Activated CD4-positive, alpha-beta T cell treated with anti-CD3 and anti-CD28 coated beads for 36 hours (primary cell): ENCODE measurements around the gene C14orf93. TPM values are rescaled to one million over a fixed set of nuclear protein-coding genes. Genes with fewer than 3 reads are reported as not detected.

Experiments used
- ATAC-seq: fragments of 200-7000 bp; cut with Tn5 transposase; one replicate; pipeline ENCODE4 v1.10.0; 2021; ENCODE audit warnings: mild to moderate bottlenecking, moderate library complexity
- CTCF ChIA-PET: fragments of 350-600 bp; sonication (Branson Sonifier 250); formaldehyde crosslinking; loops from one replicate; lab custom pipeline; 2021; ENCODE audit warnings: antibody characterized with exemption; lab: Charles Lee
- POLR2A ChIA-PET: fragments of 350-600 bp; sonication (Branson Sonifier 250); formaldehyde crosslinking; loops from one replicate; lab custom pipeline; 2021; ENCODE audit warnings: antibody characterized with exemption, inconsistent platforms; lab: Charles Lee
- DNase-seq: peaks from one replicate; pipeline ENCODE4 v3.0.0-alpha.2; 2020
- H3K27ac Mint-ChIP-seq: one replicate; pipeline ENCODE4 v1.8.0; 2021; ENCODE audit warnings: mixed read lengths
- H3K27me3 Mint-ChIP-seq: one replicate; pipeline ENCODE4 v1.8.0; 2021; ENCODE audit warnings: mixed read lengths
- H3K36me3 Mint-ChIP-seq: one replicate; pipeline ENCODE4 v1.8.0; 2021; ENCODE audit warnings: low read depth, mixed read lengths
- H3K4me1 Mint-ChIP-seq: one replicate; pipeline ENCODE4 v1.8.0; 2021; ENCODE audit warnings: mixed read lengths
- H3K4me3 Mint-ChIP-seq: one replicate; pipeline ENCODE4 v1.8.0; 2021; ENCODE audit warnings: mild to moderate bottlenecking, moderate library complexity, mixed read lengths
- H3K9me3 Mint-ChIP-seq: one replicate; pipeline ENCODE4 v1.8.0; 2021; ENCODE audit warnings: low read depth, mixed read lengths
- intact Hi-C, 2 experiments: fragments of 100-400 bp; cut with DNase I in 1 of 2; cut with micrococcal nuclease in 1 of 2; formaldehyde crosslinking; loops; one replicate each; pipeline versions ENCODE4 v1.14.2 to v1.15.1; 2022 to 2024; cut with DNase I, micrococcal nuclease
- total RNA-seq, 2 experiments: library from RNA; stranded (reverse); gene quantifications; one replicate each; pipeline ENCODE4 v1.2.3, GENCODE V29; 2021

C14orf93 gene
- total RNA-seq, 2 experiments from 2014 or later: 10.7 to 11.5 TPM

DNA sequence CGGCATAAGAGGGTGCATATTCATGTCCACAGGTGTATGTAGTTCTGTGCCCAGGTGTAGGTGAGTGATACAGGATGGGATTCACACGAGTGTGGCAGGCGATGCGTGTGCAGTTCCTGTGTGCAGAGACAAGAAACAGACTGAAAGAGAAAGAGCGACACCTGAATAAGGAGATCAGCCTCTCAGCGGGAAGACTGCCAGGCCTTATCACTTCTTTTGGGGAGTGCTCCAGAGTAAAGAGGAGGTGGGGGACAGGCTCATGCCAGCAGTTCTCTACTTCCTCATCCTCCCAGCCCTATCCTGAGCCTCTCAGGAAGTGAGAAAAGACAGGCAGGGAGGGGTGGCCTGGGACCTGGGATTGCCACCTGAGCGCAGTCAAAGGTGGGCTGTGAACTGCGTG lies 34.9 kb upstream of the C14orf93 start:
- Mint-ChIP-seq H3K4me1 (no peaks in the 10 kb centered on the region), H3K36me3 (peaks cover 2% of the 10 kb centered on the region), H3K9me3 (no peaks in the 10 kb centered on the region), H3K27me3 (peaks cover 2% of the 10 kb centered on the region), H3K4me3 (no peak overlapping the region), H3K27ac (no peak overlapping the region)
- CTCF ChIA-PET: no interaction called here
- intact Hi-C loops: no loop called here
- no peak for DNase-seq
- no peak for ATAC-seq
- POLR2A ChIA-PET: no interaction called here

DNA sequence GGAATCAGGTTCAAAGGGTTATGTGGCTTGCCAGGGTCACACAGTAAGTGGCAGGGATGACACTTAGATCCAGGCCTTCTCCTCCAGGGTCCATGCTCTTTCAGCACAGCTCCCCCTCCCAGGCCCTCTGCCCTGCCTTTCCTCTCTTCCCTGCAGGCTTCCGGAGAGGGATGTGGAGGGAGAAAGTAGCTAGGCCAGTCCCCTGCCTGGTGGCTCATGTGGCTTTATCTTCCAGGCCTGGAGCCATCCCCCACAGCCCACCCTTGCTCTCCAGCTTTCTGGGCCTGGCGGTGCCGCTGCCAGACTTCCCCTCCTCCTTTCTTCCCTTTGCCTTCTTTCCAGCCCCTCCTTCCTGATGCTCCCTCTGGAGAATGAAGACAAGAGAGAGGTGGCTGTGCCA lies 33.8 kb upstream of the C14orf93 start:
- H3K9me3 Mint-ChIP-seq: no peaks in the 10 kb centered on the region
- peaks cover 2% of the 10 kb centered on the region for H3K36me3 Mint-ChIP-seq
- H3K27me3 Mint-ChIP-seq: peaks cover 2% of the 10 kb centered on the region
- DNase-seq: no peak
- H3K4me3 Mint-ChIP-seq: no peak overlapping the region
- ChIA-PET CTCF (interaction anchor here (0.9 to 2.8 kb wide), 3 partner anchors 11 to 59 kb away, joined by 3 to 9 read pairs (median 5); no protein-coding TSS in a partner anchor), POLR2A (no interaction called here)
- ATAC-seq: no peak
- H3K4me1 Mint-ChIP-seq: no peaks in the 10 kb centered on the region
- intact Hi-C loops: no loop called here
- H3K27ac Mint-ChIP-seq: no peak overlapping the region

DNA sequence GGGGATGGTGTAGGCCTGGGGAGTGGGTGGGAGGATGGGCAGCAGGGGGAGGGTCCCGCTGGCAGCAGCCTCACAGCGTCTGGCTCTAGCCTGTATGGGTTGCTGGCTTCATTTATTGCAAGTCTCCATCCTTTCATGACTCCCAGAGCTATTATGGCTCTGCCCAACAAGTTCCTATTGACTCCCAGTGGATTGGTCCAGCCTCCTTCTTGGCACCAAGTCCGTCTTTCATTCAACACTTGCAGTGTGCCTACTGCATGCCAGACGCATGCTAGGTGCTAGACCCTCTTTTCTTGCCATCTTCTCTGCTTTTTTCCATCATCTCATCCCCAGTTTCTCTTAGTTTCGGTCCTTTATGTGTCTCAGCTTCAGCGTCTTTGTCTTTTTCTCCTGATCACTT lies 33.2 kb upstream of the C14orf93 start:
- POLR2A ChIA-PET: interaction anchor here (0.6 kb wide), 1 partner anchor 24 kb away, joined by 7 read pairs; no protein-coding TSS in a partner anchor
- H3K27me3 Mint-ChIP-seq: peaks cover 2% of the 10 kb centered on the region
- ATAC-seq (no peak), DNase-seq (no peak)
- CTCF ChIA-PET: interaction anchor here (1.1 to 2.8 kb wide), 4 partner anchors 15 to 59 kb away, joined by 3 to 9 read pairs (median 6); partner anchors contain the start of gene CDH24
- H3K4me3 Mint-ChIP-seq: no peak overlapping the region
- H3K4me1 Mint-ChIP-seq: no peaks in the 10 kb centered on the region
- intact Hi-C loops: no loop called here
- no peak overlapping the region for H3K27ac Mint-ChIP-seq
- H3K9me3 Mint-ChIP-seq: no peaks in the 10 kb centered on the region
- H3K36me3 Mint-ChIP-seq: peaks cover 2% of the 10 kb centered on the region

DNA sequence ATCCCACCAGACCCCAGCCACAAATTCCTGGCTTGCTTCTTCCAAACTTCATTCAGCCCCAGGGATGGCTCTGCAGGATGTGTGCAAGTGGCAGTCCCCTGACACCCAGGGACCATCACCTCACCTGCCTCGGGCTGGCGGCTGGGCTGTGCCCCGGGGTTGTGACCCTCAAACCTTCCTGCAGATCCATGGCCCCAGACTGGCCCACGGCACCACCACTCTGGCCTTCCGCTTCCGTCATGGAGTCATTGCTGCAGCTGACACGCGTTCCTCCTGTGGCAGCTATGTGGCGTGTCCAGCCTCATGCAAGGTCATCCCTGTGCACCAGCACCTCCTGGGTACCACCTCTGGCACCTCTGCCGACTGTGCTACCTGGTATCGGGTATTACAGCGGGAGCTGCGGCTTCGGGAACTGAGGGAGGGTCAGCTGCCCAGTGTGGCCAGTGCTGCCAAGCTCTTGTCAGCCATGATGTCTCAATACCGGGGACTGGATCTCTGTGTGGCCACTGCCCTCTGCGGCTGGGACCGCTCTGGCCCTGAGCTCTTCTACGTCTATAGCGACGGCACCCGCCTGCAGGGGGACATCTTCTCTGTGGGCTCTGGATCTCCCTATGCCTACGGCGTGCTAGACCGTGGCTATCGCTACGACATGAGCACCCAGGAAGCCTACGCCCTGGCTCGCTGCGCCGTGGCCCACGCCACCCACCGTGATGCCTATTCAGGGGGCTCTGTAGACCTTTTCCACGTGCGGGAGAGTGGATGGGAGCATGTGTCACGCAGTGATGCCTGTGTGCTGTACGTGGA lies 32.4 kb upstream of the C14orf93 start, which contains the start of gene PSMB11:
TSS of gene PSMB11 (plus strand) at position 51 of the 804 bp plus-strand sequence. CDS start at position 65, 14 bp downstream.
- Mint-ChIP-seq H3K36me3 (no peaks in the 10 kb centered on the region), H3K4me1 (no peaks in the 10 kb centered on the region), H3K27me3 (no peaks in the 10 kb centered on the region), H3K9me3 (no peaks in the 10 kb centered on the region), H3K4me3 (no peak within 1 kb of the TSS), H3K27ac (no peak within 1 kb of the TSS)
- intact Hi-C loops: no loop called here
- POLR2A ChIA-PET: interaction anchor here (0.5 to 0.6 kb wide), 2 partner anchors 18 to 23 kb away, joined by 6 to 7 read pairs; no protein-coding TSS in a partner anchor
- no peak for DNase-seq
- CTCF ChIA-PET: interaction anchor here (1.0 to 2.8 kb wide), 6 partner anchors 15 to 55 kb away, joined by 3 to 9 read pairs (median 4); partner anchors contain the start of gene CDH24
- ATAC-seq: no peak

DNA sequence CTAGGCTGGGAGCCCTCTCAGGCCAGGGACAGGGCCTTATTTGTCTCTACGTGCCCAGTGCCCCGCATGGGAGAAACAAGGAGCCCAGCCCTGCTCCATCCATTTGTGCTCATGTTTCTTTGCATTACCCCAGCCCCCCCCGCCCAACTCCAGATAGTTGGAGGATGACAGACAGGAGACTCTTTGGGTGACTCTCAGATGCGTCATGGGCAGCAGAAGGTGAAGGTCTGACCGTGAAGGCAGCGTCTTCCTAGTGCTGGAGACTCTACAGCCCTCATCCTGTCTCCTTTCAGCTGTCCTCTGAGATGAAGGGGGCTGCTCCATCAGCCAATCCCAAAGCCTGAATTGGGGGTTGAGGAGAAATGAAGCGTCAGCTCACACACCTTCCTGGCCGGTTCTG lies 31.8 kb upstream of the C14orf93 start:
- no peak for ATAC-seq
- no peak for DNase-seq
- Mint-ChIP-seq H3K27ac (no peak overlapping the region), H3K4me3 (no peak overlapping the region), H3K4me1 (no peaks in the 10 kb centered on the region), H3K9me3 (no peaks in the 10 kb centered on the region), H3K27me3 (no peaks in the 10 kb centered on the region), H3K36me3 (no peaks in the 10 kb centered on the region)
- ChIA-PET POLR2A (interaction anchor here (0.5 kb wide), 1 partner anchor 18 kb away, joined by 6 read pairs; no protein-coding TSS in a partner anchor), CTCF (interaction anchor here (1.0 to 2.8 kb wide), 7 partner anchors 16 to 59 kb away, joined by 3 to 9 read pairs (median 4); partner anchors contain the start of gene CDH24)
- intact Hi-C loops: no loop called here

DNA sequence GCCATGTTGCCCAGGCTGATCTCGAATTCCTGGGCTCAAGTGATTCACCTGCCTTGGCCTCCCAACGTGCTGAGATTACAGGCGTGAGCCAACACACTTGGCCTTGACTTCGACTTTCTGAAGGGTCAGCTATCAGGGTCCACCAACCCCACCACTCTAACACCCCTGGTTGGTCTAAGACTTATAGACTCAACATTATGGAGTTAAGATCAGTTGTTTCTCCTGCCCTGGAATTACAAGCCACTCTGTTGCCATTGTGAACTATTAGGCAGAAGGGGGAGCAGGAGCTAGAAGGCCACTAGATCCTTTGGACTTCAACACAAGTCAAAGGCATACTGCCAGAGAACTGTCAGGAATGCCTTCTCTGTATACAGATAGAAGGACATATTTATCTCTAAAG lies 30.2 kb upstream of the C14orf93 start:
- H3K27ac Mint-ChIP-seq: no peak overlapping the region
- no peak for DNase-seq
- ChIA-PET POLR2A (interaction anchor here (0.6 to 1.0 kb wide), 2 partner anchors 33 to 1586 kb away, joined by 3 to 4 read pairs; no protein-coding TSS in a partner anchor), CTCF (interaction anchor here (0.6 to 3.1 kb wide), 10 partner anchors 14 to 80 kb away, joined by 3 to 18 read pairs (median 4); no protein-coding TSS in a partner anchor)
- no peaks in the 10 kb centered on the region for H3K36me3 Mint-ChIP-seq
- peaks cover 9% of the 10 kb centered on the region for H3K4me1 Mint-ChIP-seq
- intact Hi-C loops: no loop called here
- no peak for ATAC-seq
- no peak overlapping the region for H3K4me3 Mint-ChIP-seq
- peaks cover 2% of the 10 kb centered on the region for H3K9me3 Mint-ChIP-seq
- H3K27me3 Mint-ChIP-seq: no peaks in the 10 kb centered on the region

DNA sequence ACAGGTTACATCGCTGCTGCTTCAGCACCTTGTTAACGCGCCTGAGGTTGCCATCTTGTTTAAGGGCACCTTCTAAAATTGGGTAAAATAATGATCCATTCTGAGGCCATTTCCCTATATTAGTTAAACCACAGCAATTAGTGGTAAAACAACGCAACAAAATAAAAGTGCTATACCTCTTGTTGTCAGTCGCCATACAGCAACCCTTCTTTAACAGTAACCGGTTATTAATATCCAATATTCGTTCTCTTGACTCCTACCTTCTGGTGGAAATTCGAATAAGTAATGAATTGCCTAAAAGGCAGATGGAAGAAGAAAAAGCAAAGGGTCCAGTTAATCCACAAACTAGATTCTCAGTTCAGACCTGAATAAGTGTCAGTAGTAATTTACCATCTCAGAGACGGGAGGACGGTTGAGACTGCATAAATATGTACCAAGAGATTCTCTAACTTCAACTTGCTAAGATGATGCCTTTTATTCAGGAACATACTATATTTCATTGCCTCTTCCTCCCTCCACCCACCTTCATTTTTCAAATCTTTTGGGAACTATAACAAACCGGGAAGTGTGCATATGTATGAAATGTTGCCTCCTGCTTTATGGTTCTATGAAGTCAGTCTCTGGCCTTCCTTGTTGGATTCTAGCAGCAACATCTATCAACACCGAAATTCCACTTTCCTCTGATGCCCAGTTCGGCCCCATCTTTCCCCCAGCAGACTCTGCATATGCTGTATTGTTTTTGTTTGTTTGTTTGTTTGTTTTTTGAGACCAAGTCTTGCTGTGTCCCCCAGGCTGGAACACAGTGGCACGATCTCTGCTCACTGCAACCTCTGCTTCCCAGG lies 25.6 kb upstream of the C14orf93 start:
- intact Hi-C loops: loop anchor here in 1 of 2 experiments (1.0 to 10.0 kb wide), 10 partner anchors 21 to 1109 kb away; partner anchors contain the start of genes AJUBA, DAD1, EMC9 and HAUS4
- Mint-ChIP-seq H3K9me3 (peaks cover 2% of the 10 kb centered on the region), H3K27me3 (no peaks in the 10 kb centered on the region), H3K4me1 (peaks cover 36% of the 10 kb centered on the region), H3K4me3 (peak overlapping the region; percentile 97), H3K36me3 (peaks cover 35% of the 10 kb centered on the region), H3K27ac (peak overlapping the region; percentile 97)
- DNase-seq: no peak
- no peak for ATAC-seq
- ChIA-PET CTCF (interaction anchor here (0.6 to 1.4 kb wide), 5 partner anchors 22 to 480 kb away, joined by 3 to 4 read pairs (median 3); no protein-coding TSS in a partner anchor), POLR2A (interaction anchor here (1.0 to 1.6 kb wide), 2 partner anchors 28 to 60 kb away, joined by 3 to 14 read pairs; partner anchors contain the start of genes ACIN1 and C14orf119)

DNA sequence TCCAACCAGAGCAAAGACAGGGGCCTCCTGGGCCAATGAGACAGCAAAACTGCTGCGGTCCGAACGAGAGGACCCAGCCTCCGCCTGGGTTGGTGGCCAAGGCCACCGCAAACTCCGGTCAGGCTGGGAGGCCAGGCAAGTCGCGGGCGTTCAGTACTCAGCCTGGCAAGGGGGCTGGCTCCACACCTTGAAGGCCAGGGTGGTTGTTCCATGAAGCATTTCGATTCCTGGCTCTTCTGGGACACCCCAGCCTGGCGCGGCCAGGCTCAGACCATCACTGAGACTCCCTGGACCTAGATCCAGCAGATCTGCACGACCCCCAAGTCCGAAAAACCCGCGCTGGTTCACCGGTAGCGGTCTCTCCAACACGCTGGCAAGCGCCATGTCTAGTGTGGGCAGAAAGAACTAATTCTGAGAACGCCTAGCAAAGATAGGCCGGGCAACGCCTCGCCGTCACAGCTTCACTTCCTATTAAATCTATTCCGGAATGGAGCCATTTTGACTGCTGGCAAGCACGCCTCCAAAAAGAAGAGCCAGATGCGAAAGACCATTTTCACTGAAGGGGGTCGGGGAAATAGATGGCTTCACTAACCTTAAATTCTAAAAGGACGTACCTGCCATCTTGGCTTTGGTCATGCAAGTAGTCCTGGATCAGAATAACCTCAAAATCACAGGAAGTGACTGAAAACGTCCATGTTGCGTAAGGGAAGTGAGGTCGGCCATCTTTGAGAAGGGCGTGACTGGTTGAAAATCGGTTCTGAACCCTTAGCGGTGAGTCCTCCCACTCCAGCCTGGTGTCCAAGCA lies 24.8 kb upstream of the C14orf93 start, which contains the start of gene PSMB5:
TSS of gene PSMB5 (minus strand) at position 403 of the 805 bp plus-strand sequence. CDS start at position 384, 19 bp downstream.
- CTCF ChIA-PET: interaction anchor here (0.6 to 4.3 kb wide), 12 partner anchors 12 to 479 kb away, joined by 3 to 20 read pairs (median 3); no protein-coding TSS in a partner anchor
- POLR2A ChIA-PET: interaction anchor here (0.7 to 1.6 kb wide), 3 partner anchors 27 to 87 kb away, joined by 3 to 14 read pairs (median 4); partner anchors contain the start of genes ACIN1 and C14orf119
- Mint-ChIP-seq H3K4me1 (peaks cover 36% of the 10 kb centered on the region), H3K4me3 (peak within 1 kb of the TSS; percentile 97), H3K36me3 (peaks cover 37% of the 10 kb centered on the region), H3K27me3 (no peaks in the 10 kb centered on the region), H3K27ac (peak within 1 kb of the TSS; percentile 97), H3K9me3 (peaks cover 2% of the 10 kb centered on the region)
- intact Hi-C loops: loop anchor here (1.0 to 10.0 kb wide), 12 partner anchors 22 to 1110 kb away; partner anchors contain the start of genes ACIN1 (in 2 of the 2), C14orf119 (in 2 of the 2), AJUBA (in 1 of the 2) and DAD1 (in 1 of the 2)
- DNase-seq: peak; percentile 94
- ATAC-seq: peak; percentile 95

DNA sequence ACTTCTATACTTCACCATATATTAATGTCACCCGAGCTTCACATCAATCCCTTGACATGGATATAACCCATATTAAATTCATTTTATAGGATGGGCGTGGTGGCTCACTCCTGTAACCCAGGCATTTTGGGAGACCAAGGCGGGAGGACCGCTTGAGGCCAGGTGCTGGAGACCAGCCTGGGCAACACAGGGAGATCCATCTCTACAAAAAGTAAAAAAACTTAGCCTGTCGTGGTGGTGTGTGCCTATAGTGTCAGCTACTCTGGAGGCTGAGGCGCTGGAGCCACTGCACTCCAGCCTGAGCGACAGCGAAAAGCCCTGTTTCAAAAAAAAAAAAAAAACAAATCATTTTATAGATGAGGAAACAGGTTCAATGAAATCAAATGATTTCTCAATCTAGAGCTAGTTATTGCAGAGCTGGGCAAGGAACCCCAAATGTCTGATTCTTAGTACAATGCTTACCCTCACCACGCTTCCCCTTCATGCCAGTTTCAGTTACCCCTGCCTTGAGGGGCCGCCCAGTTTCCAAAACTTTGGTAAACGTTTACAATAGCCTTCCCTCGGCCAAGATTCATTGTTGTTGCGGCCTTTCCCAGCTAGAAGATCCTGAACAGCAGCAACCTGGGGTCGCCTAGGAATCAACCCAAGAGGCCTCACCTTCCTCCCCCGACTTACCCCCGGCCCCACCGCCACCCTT lies 24.0 kb upstream of the C14orf93 start:
- Mint-ChIP-seq H3K36me3 (peaks cover 43% of the 10 kb centered on the region), H3K27me3 (no peaks in the 10 kb centered on the region), H3K4me1 (peaks cover 42% of the 10 kb centered on the region), H3K4me3 (peak overlapping the region; percentile 97), H3K9me3 (peaks cover 2% of the 10 kb centered on the region), H3K27ac (peak overlapping the region; percentile 97)
- ChIA-PET POLR2A (interaction anchor here (0.7 to 1.6 kb wide), 3 partner anchors 26 to 87 kb away, joined by 3 to 14 read pairs (median 4); partner anchors contain the start of genes ACIN1 and C14orf119), CTCF (interaction anchor here (0.7 to 4.3 kb wide), 14 partner anchors 11 to 136 kb away, joined by 3 to 20 read pairs (median 5); partner anchors contain the start of genes CDH24 and PRMT5)
- intact Hi-C loops: loop anchor here (1.0 to 10.0 kb wide), 5 partner anchors 27 to 1111 kb away; partner anchors contain the start of genes ACIN1 (in 2 of the 2), C14orf119 (in 2 of the 2), DAD1 (in 1 of the 2) and EMC9 (in 1 of the 2)
- ATAC-seq (no peak), DNase-seq (no peak)
